K562 (cell line): ENCODE results near the gene TIMM9. TPM values are rescaled to one million over a fixed set of nuclear protein-coding genes. Genes with fewer than 3 reads are reported as not detected.

ENCODE experiments used
- ATAC-seq: fragments of 200-7000 bp; cut with Tn5 transposase; 3 replicates; pipeline ENCODE4 v1.9.1; 2020; ENCODE audit warnings: moderate library complexity
- BruUV-seq: library from RNA; stranded (reverse); fragments of 400-500 nt; replicated peaks from 2 replicates; lab custom pipeline; 2021; lab: Mats Ljungman, UMichigan
- CTCF ChIA-PET: fragments of 300-600 bp; formaldehyde crosslinking; extraction: SDS; loops from one replicate; lab custom pipeline; 2021; ENCODE audit warnings: low intra/inter-chr PET ratio; lab: Yijun Ruan, JAX
- POLR2A ChIA-PET: fragments of 300-600, 350-650 bp; sonication (Branson Sonifier 250); formaldehyde crosslinking; extraction: SDS; loops from one replicate; lab custom pipeline; 2021; ENCODE audit warnings: antibody characterized with exemption, inconsistent platforms; lab: Yijun Ruan, JAX
- DNase-seq, 4 experiments: peaks; one replicate each; pipeline versions ENCODE4 v3.0.0 to v3.0.0-alpha.2; 2011 to 2018; ENCODE audit warnings: low spot score in 3 of 4, mixed read lengths in 3 of 4; ENCODE audit errors: extremely low read depth in 1 of 4
- FAIRE-seq: peaks from 2 replicates; lab custom pipeline; 2011; peaks lifted over from hg19 to GRCh38; lab: Jason Lieb, UNC
- H2AFZ ChIP-seq: 2 replicates; pipeline ENCODE4 v1.6.0; 2011; ENCODE audit warnings: low read depth, low read length, control low read depth, inconsistent platforms
- H3K27ac ChIP-seq: fragments of 200-600 bp; 3 replicates; pipeline ENCODE4 v1.8.0; 2011; ENCODE audit warnings: low read depth, mild to moderate bottlenecking, control low read depth, inconsistent platforms, low read length, moderate library complexity, mixed read lengths; ENCODE audit errors: extremely low read depth
- H3K27me3 ChIP-seq, 2 experiments: fragments of 300-600 bp in 1 of 2; 2 replicates in 1 of 2; 3 replicates in 1 of 2; pipeline versions ENCODE4 v1.6.0 to v1.8.0; 2011; ENCODE audit warnings: inconsistent platforms in 2 of 2, low read length in 2 of 2, mild to moderate bottlenecking in 1 of 2, mixed read lengths in 1 of 2, moderate library complexity in 1 of 2; ENCODE audit not compliant: control insufficient read depth in 2 of 2, insufficient read depth in 2 of 2
- H3K36me3 ChIP-seq: fragments of 300-600 bp; 3 replicates; pipeline ENCODE4 v1.8.0; 2011; ENCODE audit warnings: mild to moderate bottlenecking, low read length, inconsistent platforms; ENCODE audit not compliant: control insufficient read depth, insufficient read depth
- H3K4me1 ChIP-seq, 2 experiments: fragments of 200-600 bp in 1 of 2; replicated peaks in 1 of 2; 2 replicates in 1 of 2; 3 replicates in 1 of 2; pipeline versions ENCODE4 v1.5.1 to v1.8.0; 2011; ENCODE audit warnings: inconsistent platforms in 2 of 2, low read length in 2 of 2, mild to moderate bottlenecking in 1 of 2, mixed read lengths in 1 of 2, moderate library complexity in 1 of 2; ENCODE audit not compliant: control insufficient read depth in 2 of 2, insufficient read depth in 2 of 2
- H3K4me2 ChIP-seq: 2 replicates; pipeline ENCODE4 v1.6.1; 2011; ENCODE audit warnings: low read length, control low read depth, inconsistent platforms, mixed read lengths; ENCODE audit not compliant: insufficient read depth
- H3K4me3 ChIP-seq: fragments of 200-600 bp; sonication (generic), shearing (Covaris generic); 2 replicates; pipeline ENCODE4 v1.5.1; 2016; ENCODE audit warnings: control low read depth, inconsistent platforms
- H3K79me2 ChIP-seq: fragments of 200-600 bp; 3 replicates; pipeline ENCODE4 v1.8.0; 2011; ENCODE audit warnings: low read length, inconsistent platforms; ENCODE audit not compliant: control insufficient read depth, insufficient read depth
- H3K9ac ChIP-seq, 2 experiments: 2 replicates each; pipeline versions ENCODE4 v1.6.0 to v1.6.1; 2011; ENCODE audit warnings: low read depth in 2 of 2, low read length in 2 of 2, control low read depth in 1 of 2, inconsistent platforms in 1 of 2, mild to moderate bottlenecking in 1 of 2, mixed read lengths in 1 of 2; ENCODE audit not compliant: insufficient read depth in 1 of 2
- H3K9me1 ChIP-seq: one replicate; pipeline ENCODE4 v1.6.0; 2011; ENCODE audit warnings: inconsistent platforms, mild to moderate bottlenecking, low read length, moderate library complexity; ENCODE audit not compliant: control insufficient read depth, insufficient read depth
- H3K9me3 ChIP-seq: replicated peaks from 2 replicates; pipeline ENCODE4 v1.5.1; 2011; ENCODE audit warnings: low read depth, low read length, inconsistent platforms; ENCODE audit not compliant: control insufficient read depth, insufficient read depth
- H4K20me1 ChIP-seq: replicated peaks from 2 replicates; pipeline ENCODE4 v1.6.1; 2011; ENCODE audit warnings: low read length, inconsistent platforms, mixed read lengths; ENCODE audit not compliant: control insufficient read depth, insufficient read depth
- AFF1 ChIP-seq, 2 experiments: fragments of 450-650 bp; IDR thresholded peaks; 2 replicates each; pipeline ENCODE4 v1.6.1; 2018; ENCODE audit warnings: mild to moderate bottlenecking in 2 of 2, low read depth in 1 of 2; ENCODE audit not compliant: partially characterized antibody in 2 of 2
- ARID1B ChIP-seq: fragments of 450-650 bp; IDR thresholded peaks from 2 replicates; pipeline ENCODE4 v1.6.1; 2016; ENCODE audit warnings: antibody characterized with exemption, mild to moderate bottlenecking, inconsistent platforms
- OTX1 ChIP-seq: fragments of 450-650 bp; formaldehyde crosslinking; IDR thresholded peaks from 2 replicates; pipeline ENCODE4 v1.4.0; 2022; ENCODE audit warnings: mild to moderate bottlenecking
- THRAP3 ChIP-seq: fragments of 450-650 bp; IDR thresholded peaks from 2 replicates; pipeline ENCODE4 v1.6.1; 2016; ENCODE audit warnings: mild to moderate bottlenecking, inconsistent platforms, borderline replicate concordance
- ZBTB8A ChIP-seq: fragments of 450-650 bp; IDR thresholded peaks from 2 replicates; pipeline ENCODE4 v1.6.1; 2018; ENCODE audit warnings: mild to moderate bottlenecking, moderate library complexity; ENCODE audit not compliant: partially characterized antibody
- ZNF263 ChIP-seq: sonication (generic); formaldehyde crosslinking; IDR thresholded peaks from 2 replicates; pipeline ENCODE4 v1.8.0; 2022; ENCODE audit warnings: mild to moderate bottlenecking, missing genetic modification reagents, borderline replicate concordance
- ZNF41 ChIP-seq: fragments of 250-450 bp; sonication (Bioruptor Pico); conservative IDR thresholded peaks from 2 replicates; pipeline ENCODE4 v1.4.0; 2020; ENCODE audit warnings: mild to moderate bottlenecking
- ZNF717 ChIP-seq: fragments of 250-450 bp; sonication (Bioruptor Pico); IDR thresholded peaks from 2 replicates; pipeline ENCODE4 v1.5.0; 2021
- WGBS: fragments of 100-300 bp; shearing (Covaris generic); methylation state at CpG from one replicate; pipeline ENCODE4 v1.1.6; 2016; ENCODE audit warnings: low coverage, mixed read lengths; ENCODE audit not compliant: insufficient coverage; ENCODE audit errors: missing lambda C conversion rate; 5-methylcytosine and 5-hydroxymethylcytosine counted together
- in situ Hi-C: fragments of 300-500 bp; cut with MboI; formaldehyde crosslinking; loops from 4 replicates; pipeline ENCODE4 v1.15.0; 2018; ENCODE audit warnings: inconsistent platforms, mixed read lengths
- intact Hi-C: fragments of 100-400 bp; cut with micrococcal nuclease; formaldehyde crosslinking; loops from 2 replicates; pipeline ENCODE4 v1.14.2; 2022
- polyA plus RNA-seq, 8 experiments: library from polyadenylated mRNA; depleted of rRNA in 4 of 8; stranded (reverse) in 5 of 8; unstranded in 3 of 8; fragments of >200 nt; fragmentation: Nextera tagmentation in 2 of 8; fragmentation: Illumina TruSeq in 1 of 8; extraction: Ambion mirVana in 2 of 8; extraction: Trizol in 1 of 8; gene quantifications; 2 replicates each; pipeline versions ENCODE4 v1.2.1 to v1.2.3, GENCODE V29; 2011 to 2014; ENCODE audit warnings: inconsistent platforms in 1 of 8, missing spikeins in 1 of 8
- total RNA-seq, 7 experiments: library from RNA; depleted of rRNA in 6 of 7; stranded (reverse); fragments of >200 nt in 6 of 7; fragmentation: Illumina TruSeq in 2 of 7; extraction: Trizol in 2 of 7; gene quantifications; 2 replicates each; pipeline versions ENCODE4 v1.2.1 to v1.2.3, GENCODE V29; 2011 to 2021; ENCODE audit warnings: low replicate concordance in 1 of 7
- TF ChIP-seq, protein P1 (sequence below): fragments of 450-650 bp; IDR thresholded peaks from 2 replicates; pipeline ENCODE4 v1.6.1; 2014; ENCODE audit warnings: low read depth, mild to moderate bottlenecking, moderate library complexity, borderline replicate concordance
- TF ChIP-seq, protein P2 (sequence below): fragments of 200-800 bp; sonication (Bioruptor generic); IDR thresholded peaks from 2 replicates; pipeline ENCODE4 v1.6.1; 2017; ENCODE audit warnings: missing genetic modification characterization, missing compliant biosample characterization

The TIMM9 gene
- total and polyA plus RNA-seq, 9 of the 15 experiments (the other 6 are each of a cell fraction or from before 2014, with no cell fraction given): 28.0 to 101 (median 54.3) TPM

GRCh38 chr14:58367296-58367695 is 60.0 kb downstream of the TIMM9 start:
- Histone ChIP-seq H3K36me3 (peaks cover 36% of the 10 kb centered on the region; the same call in 2 of the 3 replicates), H3K9me3 (no peaks in the 10 kb centered on the region), H3K4me2 (no peak overlapping the region), H2AFZ (no peak overlapping the region), H3K4me1 (no peaks in the 10 kb centered on the region), H3K27ac (no peak overlapping the region), H3K4me3 (no peak overlapping the region), H3K9ac (no peak overlapping the region), H4K20me1 (no peaks in the 10 kb centered on the region), H3K27me3 (no peaks in the 10 kb centered on the region), H3K79me2 (no peaks in the 10 kb centered on the region), H3K9me1 (no peaks in the 10 kb centered on the region)
- TF ChIP-seq ARID1B: no peak
- no peak for TF ChIP-seq AFF1 (IDR thresholded peaks at IDR 0.05; ENCODE audit: low read depth in 1 of 2, partially characterized antibody in 2 of 2)
- no peak for TF ChIP-seq ZNF717 (CRISPR knock-in tag)
- TF ChIP-seq ZNF41 (CRISPR knock-in tag): no peak
- TF ChIP-seq OTX1: no peak
- TF ChIP-seq, protein P1, sequence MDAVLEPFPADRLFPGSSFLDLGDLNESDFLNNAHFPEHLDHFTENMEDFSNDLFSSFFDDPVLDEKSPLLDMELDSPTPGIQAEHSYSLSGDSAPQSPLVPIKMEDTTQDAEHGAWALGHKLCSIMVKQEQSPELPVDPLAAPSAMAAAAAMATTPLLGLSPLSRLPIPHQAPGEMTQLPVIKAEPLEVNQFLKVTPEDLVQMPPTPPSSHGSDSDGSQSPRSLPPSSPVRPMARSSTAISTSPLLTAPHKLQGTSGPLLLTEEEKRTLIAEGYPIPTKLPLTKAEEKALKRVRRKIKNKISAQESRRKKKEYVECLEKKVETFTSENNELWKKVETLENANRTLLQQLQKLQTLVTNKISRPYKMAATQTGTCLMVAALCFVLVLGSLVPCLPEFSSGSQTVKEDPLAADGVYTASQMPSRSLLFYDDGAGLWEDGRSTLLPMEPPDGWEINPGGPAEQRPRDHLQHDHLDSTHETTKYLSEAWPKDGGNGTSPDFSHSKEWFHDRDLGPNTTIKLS: no peak
- TF ChIP-seq ZNF263 (CRISPR knock-in tag): no peak
- no peak for TF ChIP-seq ZBTB8A
- TF ChIP-seq, protein P2, sequence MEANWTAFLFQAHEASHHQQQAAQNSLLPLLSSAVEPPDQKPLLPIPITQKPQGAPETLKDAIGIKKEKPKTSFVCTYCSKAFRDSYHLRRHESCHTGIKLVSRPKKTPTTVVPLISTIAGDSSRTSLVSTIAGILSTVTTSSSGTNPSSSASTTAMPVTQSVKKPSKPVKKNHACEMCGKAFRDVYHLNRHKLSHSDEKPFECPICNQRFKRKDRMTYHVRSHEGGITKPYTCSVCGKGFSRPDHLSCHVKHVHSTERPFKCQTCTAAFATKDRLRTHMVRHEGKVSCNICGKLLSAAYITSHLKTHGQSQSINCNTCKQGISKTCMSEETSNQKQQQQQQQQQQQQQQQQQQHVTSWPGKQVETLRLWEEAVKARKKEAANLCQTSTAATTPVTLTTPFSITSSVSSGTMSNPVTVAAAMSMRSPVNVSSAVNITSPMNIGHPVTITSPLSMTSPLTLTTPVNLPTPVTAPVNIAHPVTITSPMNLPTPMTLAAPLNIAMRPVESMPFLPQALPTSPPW: no peak
- TF ChIP-seq THRAP3: no peak
- DNase-seq: no peak
- no peak for ATAC-seq
- no TSS peak for BruUV-seq
- POLR2A ChIA-PET: no interaction called here
- CTCF ChIA-PET: no interaction called here
- in situ Hi-C loops (loop anchor here (25.0 kb wide), 1 partner anchor 255 kb away; no protein-coding TSS in a partner anchor), intact Hi-C loops (no loop called here)
- WGBS: 77% methylated on average over 3 of the region's 3 CpGs
- no peak for FAIRE-seq
